CD14-positive monocyte (primary cell): ENCODE data around the gene SNX5. TPM values are rescaled to one million over a fixed set of nuclear protein-coding genes. Genes with fewer than 3 reads are reported as not detected.

Experiments used
- DNase-seq, 3 donors: peaks; one replicate each; pipeline ENCODE4 v3.0.0-alpha.2; 2011 to 2022
- H2AFZ ChIP-seq: 2 replicates; pipeline ENCODE4 v1.6.0; 2012; ENCODE audit warnings: mild to moderate bottlenecking, low read depth, low read length, inconsistent platforms; ENCODE audit not compliant: insufficient read depth, poor library complexity, severe bottlenecking
- H3K27ac ChIP-seq, 2 donors: 1 replicate in 1 of 2; 2 replicates in 1 of 2; pipeline ENCODE4 v1.5.1; 2012 to 2013; ENCODE audit warnings: low read length in 2 of 2, control low read depth in 1 of 2, inconsistent platforms in 1 of 2, low read depth in 1 of 2, mild to moderate bottlenecking in 1 of 2
- H3K27me3 ChIP-seq, 2 donors: one replicate each; pipeline versions ENCODE4 v1.6.0 to v1.6.1; 2011 to 2013; ENCODE audit warnings: low read length in 2 of 2; ENCODE audit not compliant: control insufficient read depth in 2 of 2, insufficient read depth in 2 of 2
- H3K36me3 ChIP-seq, 2 donors: replicated peaks in 1 of 2; 1 replicate in 1 of 2; 2 replicates in 1 of 2; pipeline versions ENCODE4 v1.5.1 to v1.6.1; 2012 to 2013; ENCODE audit warnings: low read length in 2 of 2, control low read depth in 1 of 2, inconsistent platforms in 1 of 2, mild to moderate bottlenecking in 1 of 2; ENCODE audit not compliant: insufficient read depth in 2 of 2, control insufficient read depth in 1 of 2
- H3K4me1 ChIP-seq, 2 donors: 1 replicate in 1 of 2; 2 replicates in 1 of 2; pipeline versions ENCODE4 v1.5.1 to v1.6.1; 2012 to 2013; ENCODE audit warnings: low read length in 2 of 2, control low read depth in 1 of 2, inconsistent platforms in 1 of 2, mild to moderate bottlenecking in 1 of 2, moderate library complexity in 1 of 2; ENCODE audit not compliant: insufficient read depth in 2 of 2, control insufficient read depth in 1 of 2
- H3K4me2 ChIP-seq: replicated peaks from 2 replicates; pipeline ENCODE3; 2012; ENCODE audit warnings: low read length, moderate library complexity, mild to moderate bottlenecking; ENCODE audit not compliant: poor library complexity, severe bottlenecking; ENCODE audit errors: extremely low read depth
- H3K4me3 ChIP-seq, 3 experiments: fragments of 200-600 bp in 1 of 3; sonication (generic) in 1 of 3; replicated peaks in 1 of 3; 1 replicate in 2 of 3; 2 replicates in 1 of 3; pipeline ENCODE4 v1.5.1; 2011 to 2013; ENCODE audit warnings: low read length in 3 of 3, mild to moderate bottlenecking in 3 of 3, control low read depth in 2 of 3, low read depth in 2 of 3, inconsistent platforms in 1 of 3, moderate library complexity in 1 of 3
- H3K79me2 ChIP-seq: 2 replicates; pipeline ENCODE4 v1.6.0; 2012; ENCODE audit warnings: mild to moderate bottlenecking, control low read depth, inconsistent platforms, low read length, moderate library complexity; ENCODE audit not compliant: insufficient read depth
- H3K9ac ChIP-seq: 2 replicates; pipeline ENCODE4 v1.6.0; 2017; ENCODE audit warnings: low read length, mild to moderate bottlenecking; ENCODE audit not compliant: insufficient read depth, poor library complexity, severe bottlenecking
- H3K9me3 ChIP-seq, 2 donors: replicated peaks in 1 of 2; 1 replicate in 1 of 2; 2 replicates in 1 of 2; pipeline versions ENCODE4 v1.5.1 to v1.6.1; 2012 to 2013; ENCODE audit warnings: low read length in 2 of 2, control low read depth in 1 of 2; ENCODE audit not compliant: control insufficient read depth in 1 of 2, insufficient read depth in 1 of 2
- H4K20me1 ChIP-seq: 2 replicates; pipeline ENCODE4 v1.6.0; 2012; ENCODE audit warnings: mild to moderate bottlenecking, low read length, control low read depth, moderate library complexity; ENCODE audit not compliant: insufficient read depth
- H3K27ac Mint-ChIP-seq, 7 donors: one replicate each; pipeline ENCODE4 v1.8.0; 2020; ENCODE audit warnings: mild to moderate bottlenecking in 7 of 7, mixed read lengths in 7 of 7, moderate library complexity in 6 of 7, inconsistent platforms in 2 of 7
- H3K27me3 Mint-ChIP-seq, 3 donors: one replicate each; pipeline ENCODE4 v1.8.0; 2021 to 2022; ENCODE audit warnings: low read depth in 3 of 3, mild to moderate bottlenecking in 3 of 3, mixed read lengths in 3 of 3, moderate library complexity in 3 of 3, inconsistent platforms in 1 of 3
- H3K36me3 Mint-ChIP-seq, 2 donors: one replicate each; pipeline ENCODE4 v1.8.0; 2020; ENCODE audit warnings: mixed read lengths in 2 of 2, inconsistent platforms in 1 of 2, mild to moderate bottlenecking in 1 of 2
- H3K4me1 Mint-ChIP-seq: one replicate; pipeline ENCODE4 v1.8.0; 2020; ENCODE audit warnings: mild to moderate bottlenecking, mixed read lengths
- H3K4me3 Mint-ChIP-seq, 2 donors: one replicate each; pipeline ENCODE4 v1.8.0; 2020; ENCODE audit warnings: mild to moderate bottlenecking in 2 of 2, mixed read lengths in 2 of 2, moderate library complexity in 1 of 2
- H3K9me3 Mint-ChIP-seq, 7 donors: one replicate each; pipeline ENCODE4 v1.8.0; 2020 to 2022; ENCODE audit warnings: mixed read lengths in 7 of 7, mild to moderate bottlenecking in 6 of 7, moderate library complexity in 6 of 7, inconsistent platforms in 2 of 7
- CTCF ChIP-seq: fragments of 200-600 bp; IDR thresholded peaks from one replicate; pipeline ENCODE4 v1.8.0; 2022; ENCODE audit warnings: antibody characterized with exemption, mild to moderate bottlenecking
- WGBS: methylation state at CpG from one replicate; pipeline ENCODE4 v1.1.5; 2013; ENCODE audit warnings: missing lambda C conversion rate; ENCODE audit not compliant: insufficient coverage; 5-methylcytosine and 5-hydroxymethylcytosine counted together
- intact Hi-C, 2 donors: fragments of 100-400 bp; cut with micrococcal nuclease; formaldehyde crosslinking; loops; one replicate each; pipeline versions ENCODE4 v1.15.0 to v1.15.1; 2023
- polyA plus RNA-seq, 3 donors: library from polyadenylated mRNA; depleted of rRNA in 1 of 3; unstranded in 2 of 3; stranded (reverse) in 1 of 3; fragments of 300-500 nt in 2 of 3; fragments of >200 nt in 1 of 3; fragmentation: Illumina TruSeq in 2 of 3; gene quantifications; 1 replicate in 2 of 3; 2 replicates in 1 of 3; pipeline ENCODE4 v1.2.3, GENCODE V29; 2012 to 2021

SNX5 gene
- polyA plus RNA-seq, 3 donors, result 55.6 to 83.8 (median 66.1) TPM

DNA sequence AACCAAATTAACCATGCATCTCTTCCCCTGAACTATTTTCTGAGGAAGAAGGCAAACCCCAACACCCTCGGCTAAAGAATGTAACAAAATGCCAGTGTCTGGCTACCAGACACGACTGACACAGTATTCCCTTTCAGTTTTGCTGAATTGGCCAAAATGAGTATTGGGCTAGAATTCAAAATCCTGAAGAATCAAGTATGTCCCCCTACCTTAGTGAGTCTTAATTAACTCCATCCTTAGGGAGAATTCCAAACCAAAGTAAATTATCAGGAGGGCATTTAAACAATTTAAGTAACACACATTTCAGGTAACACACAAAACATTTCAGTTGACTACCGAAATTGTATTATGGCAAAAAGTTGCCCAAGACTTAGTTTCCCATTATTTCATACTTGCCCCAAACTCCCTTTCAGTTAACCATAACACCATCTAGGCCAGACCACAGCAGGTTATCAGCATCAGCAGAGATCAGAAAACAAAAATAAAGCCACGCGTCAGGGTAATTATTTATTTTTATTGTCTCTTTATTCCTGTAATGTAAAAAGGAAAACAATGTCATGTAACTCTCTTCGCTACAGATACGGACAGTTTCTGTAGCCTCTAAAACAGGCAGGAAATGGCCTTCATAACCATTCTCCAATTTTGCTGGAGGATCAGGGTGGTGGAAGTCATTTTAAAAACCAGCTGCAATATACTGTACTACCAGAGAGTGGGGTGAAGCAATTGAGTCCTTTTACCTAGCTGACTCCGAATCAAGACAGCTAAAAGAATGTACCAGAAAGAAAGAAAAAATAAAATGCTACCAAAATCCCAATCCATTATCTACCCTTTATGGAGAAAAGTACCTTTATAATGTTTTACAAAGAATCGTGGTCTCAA, 1.9 kb downstream of the SNX5 start:
- intact Hi-C loops, result loop anchor here (5.0 to 10.0 kb wide), 2 partner anchors 284 to 318 kb away; partner anchors contain the start of genes RRBP1 (in 2 of the 2) and ZNF133 (in 1 of the 2)
- Histone ChIP-seq H2AFZ (peak overlapping the region; percentile 39), H3K79me2 (peaks cover 84% of the 10 kb centered on the region), H3K4me2 (peak overlapping the region; percentile 96), H3K4me3 (peak overlapping the region; percentile 83 to 93 (median 92)), H4K20me1 (peaks cover 17% of the 10 kb centered on the region), H3K27me3 (no peaks in the 10 kb centered on the region), H3K9me3 (no peaks in the 10 kb centered on the region), H3K9ac (peak overlapping the region; percentile 90), H3K4me1 (peaks cover 76 to 94% of the 10 kb centered on the region in 2 donors), H3K27ac (peak overlapping the region; percentile 87 to 93), H3K36me3 (no peaks in the 10 kb centered on the region)
- TF ChIP-seq CTCF, result peak; percentile 35
- Mint-ChIP-seq H3K36me3 (peaks cover 6 to 7% of the 10 kb centered on the region in 2 donors), H3K4me3 (peak overlapping the region; percentile 88 to 92), H3K9me3 (peaks cover 0 to 3% (median 0%) of the 10 kb centered on the region in 7 donors), H3K27ac (peak overlapping the region; percentile 96 to 98 (median 97)), H3K27me3 (no peaks in the 10 kb centered on the region), H3K4me1 (peaks cover 74% of the 10 kb centered on the region)
- 0% methylated on average over 1 of the region's 9 CpGs for WGBS
- DNase-seq, result peak in 2 of 3 donors; percentile 24 to 31

- Histone ChIP-seq H3K4me1 (peaks cover 72 to 89% of the 10 kb centered on the region in 2 donors), H3K4me2 (peak overlapping the region; percentile 96), H3K4me3 (peak overlapping the region in 2 of 3 experiments; percentile 83 to 93), H3K27ac (peak overlapping the region; percentile 87 to 93), H3K9ac (peak overlapping the region; percentile 90), H3K36me3 (no peaks in the 10 kb centered on the region), H4K20me1 (peaks cover 32% of the 10 kb centered on the region), H3K27me3 (no peaks in the 10 kb centered on the region), H3K9me3 (no peaks in the 10 kb centered on the region), H2AFZ (peak overlapping the region; percentile 18), H3K79me2 (peaks cover 84% of the 10 kb centered on the region)
- Mint-ChIP-seq H3K27ac (peak overlapping the region; percentile 96 to 98 (median 97)), H3K4me1 (peaks cover 75% of the 10 kb centered on the region), H3K36me3 (peaks cover 6 to 14% of the 10 kb centered on the region in 2 donors), H3K4me3 (peak overlapping the region; percentile 88 to 92), H3K9me3 (peaks cover 0 to 3% (median 0%) of the 10 kb centered on the region in 7 donors), H3K27me3 (no peaks in the 10 kb centered on the region)
- WGBS, result no CpG with 5 or more reads among the region's 9 CpGs
- TF ChIP-seq CTCF, result no peak
- peak; percentile 25 to 33 (median 29) for DNase-seq
- intact Hi-C loops, result loop anchor here (5.0 to 10.0 kb wide), 2 partner anchors 283 to 320 kb away; partner anchors contain the start of genes RRBP1 (in 2 of the 2) and ZNF133 (in 1 of the 2)
Observed at GRCh38 chr20:17965042-17965697, 3.4 kb downstream of the SNX5 start.
